GM15510 (cell line): Measurements from ENCODE around the gene PPP3R2.

Experiments used
- POLR2A ChIP-seq: IDR thresholded peaks from 3 replicates; pipeline ENCODE4 v1.6.1; 2011; ENCODE audit warnings: borderline replicate concordance; ENCODE audit not compliant: insufficient read length; ENCODE audit errors: extremely low read depth

The PPP3R2 gene

GRCh38 chr9:101601904-101602765 is 7.4 kb upstream of the PPP3R2 start:
- no peak for TF ChIP-seq POLR2A

DNA sequence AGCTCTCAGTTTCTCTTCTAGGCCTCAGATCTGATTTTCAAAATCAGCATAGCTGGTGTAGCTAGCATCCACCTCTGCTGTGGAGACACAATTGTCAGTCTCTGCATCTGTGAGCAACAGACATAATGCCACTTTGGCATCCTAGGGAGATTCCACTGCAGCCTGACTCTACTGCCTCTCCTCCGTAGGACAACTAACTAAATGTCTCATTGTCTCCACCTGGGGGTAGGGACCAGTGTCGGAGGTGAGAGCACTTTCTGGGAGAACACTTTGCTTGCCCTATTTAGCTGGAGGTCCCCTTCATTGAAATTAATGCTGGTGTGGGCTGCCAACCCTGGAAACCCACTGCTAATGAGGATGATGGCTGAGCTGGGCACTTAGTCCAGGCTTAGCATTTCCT is 1.4 kb downstream of the PPP3R2 start:
- no peak for TF ChIP-seq POLR2A

GRCh38 chr9:101592788-101593187 is 2.0 kb downstream of the PPP3R2 start:
- TF ChIP-seq POLR2A, result no peak

GRCh38 chr9:101591787-101592446 is 2.9 kb downstream of the PPP3R2 start:
- TF ChIP-seq POLR2A, result no peak

DNA sequence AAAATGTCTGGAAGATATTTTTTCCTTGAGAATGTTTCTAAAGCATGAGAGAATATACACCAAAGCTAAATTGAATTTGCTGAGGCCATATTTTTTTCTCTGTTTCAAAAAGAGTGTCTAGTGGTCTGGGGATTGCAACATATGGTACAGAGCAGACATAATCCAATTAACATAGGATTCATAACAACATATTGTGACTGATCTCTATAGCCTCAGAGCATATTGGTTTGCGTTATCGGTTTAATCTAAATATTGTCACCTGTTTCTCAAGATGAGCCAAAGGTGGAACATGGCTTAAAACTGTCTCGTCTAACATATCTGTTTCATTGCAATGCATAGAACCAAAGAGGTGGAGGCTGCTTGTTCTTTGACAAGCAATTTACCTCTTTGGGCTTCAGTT is 3.9 kb downstream of the PPP3R2 start:
- no peak for TF ChIP-seq POLR2A

- TF ChIP-seq POLR2A, result no peak
Observed at GRCh38 chr9:101587332-101588043, 7.3 kb downstream of the PPP3R2 start.

DNA sequence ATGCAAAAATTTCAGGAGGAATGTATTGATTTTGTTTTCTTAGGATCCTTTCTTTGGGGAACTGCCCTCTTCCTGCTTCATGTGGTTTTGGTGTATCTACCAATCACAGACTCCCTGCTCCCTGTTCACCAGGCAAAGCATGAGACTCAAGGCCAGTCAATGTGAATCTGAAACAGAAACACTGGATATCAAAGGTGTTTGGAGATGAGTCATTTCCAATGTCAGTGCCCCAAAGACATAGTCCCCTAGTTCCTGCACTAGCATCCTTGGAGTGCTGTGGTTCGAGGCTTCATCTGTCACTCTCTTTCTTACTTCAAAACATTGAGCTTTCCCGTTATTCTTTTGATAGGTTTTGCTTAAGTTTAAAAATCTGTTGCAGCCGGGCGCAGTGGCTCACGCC is 8.1 kb downstream of the PPP3R2 start:
- TF ChIP-seq POLR2A, result no peak

DNA sequence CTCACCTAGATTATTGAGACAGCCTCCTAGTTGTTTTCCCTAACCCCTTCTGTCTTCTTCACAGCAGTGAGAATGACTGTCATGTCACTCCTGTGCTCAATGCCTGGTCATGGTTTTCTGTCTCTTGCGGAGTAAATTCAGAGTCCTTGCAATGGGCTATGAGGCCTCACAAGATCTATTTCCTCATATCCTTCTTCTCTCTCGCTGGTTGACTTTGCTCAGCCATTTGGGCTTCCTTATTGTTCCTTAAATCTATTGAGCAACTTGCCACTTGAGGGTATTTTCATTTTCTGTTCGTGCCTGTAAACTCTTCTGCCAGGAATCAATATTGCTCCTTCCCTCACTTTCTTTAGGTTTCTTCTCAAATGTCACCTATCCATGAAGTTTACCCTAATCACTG is 9.0 kb downstream of the PPP3R2 start:
- TF ChIP-seq POLR2A, result no peak

DNA sequence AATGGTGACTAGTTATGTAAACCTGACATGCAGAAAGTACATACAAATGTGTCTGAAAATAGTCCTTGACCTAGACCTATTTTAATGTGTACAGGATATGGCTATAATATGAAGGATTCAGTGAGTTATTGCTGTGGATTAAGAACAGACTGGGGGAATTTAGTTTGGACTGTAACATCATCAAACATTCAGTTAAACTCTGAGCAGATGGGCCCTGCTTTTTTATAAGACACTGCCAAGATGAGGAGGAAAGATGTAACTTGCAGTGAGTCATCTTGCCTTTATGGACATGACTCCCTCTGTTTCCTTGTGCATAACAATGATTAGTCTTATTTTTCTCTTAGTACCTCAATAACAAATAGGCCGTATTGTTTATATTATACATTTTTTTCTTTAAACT is 12.2 kb downstream of the PPP3R2 start:
- TF ChIP-seq POLR2A, result no peak

DNA sequence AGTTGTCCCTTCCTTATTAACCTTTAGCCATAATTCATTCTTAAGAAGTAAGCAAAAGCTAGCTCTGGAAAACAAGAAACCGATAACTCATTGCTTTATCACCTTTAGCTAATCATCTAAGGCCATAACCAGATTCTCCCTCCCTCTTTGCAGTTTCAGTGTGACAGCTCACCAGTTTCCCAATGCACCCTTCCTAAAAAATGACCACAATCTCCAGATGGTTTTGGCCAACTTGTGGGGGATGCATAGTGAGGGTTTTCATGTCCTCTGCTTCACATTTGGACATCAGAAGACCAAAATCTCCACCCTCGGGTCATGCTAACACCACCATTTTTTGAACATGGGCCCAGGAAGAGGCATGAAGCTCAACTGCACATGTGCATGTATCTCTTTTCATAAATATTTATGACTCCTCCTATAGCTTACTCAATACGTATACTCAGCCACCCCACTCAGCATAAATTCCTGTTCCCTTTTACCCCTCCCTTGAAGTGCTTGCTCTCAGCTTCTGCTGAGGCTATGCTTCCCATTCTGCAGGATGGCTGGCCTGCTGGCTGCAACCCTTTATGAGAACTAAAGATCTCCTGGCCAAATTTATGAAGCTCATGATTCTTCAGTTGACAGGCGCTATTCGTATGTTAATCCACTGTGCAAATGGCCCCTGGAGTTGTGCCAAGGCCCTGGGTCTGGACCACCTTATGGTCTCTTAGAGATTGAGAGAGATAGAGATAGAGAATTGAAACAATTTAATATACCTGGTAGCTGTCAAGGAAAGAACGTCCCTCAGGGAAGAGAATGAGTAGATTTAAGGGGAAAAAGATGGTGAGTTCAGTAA is 14.8 kb downstream of the PPP3R2 start:
- no peak for TF ChIP-seq POLR2A

- TF ChIP-seq POLR2A, result no peak
Observed at GRCh38 chr9:101578378-101578777, 16.4 kb downstream of the PPP3R2 start.

DNA sequence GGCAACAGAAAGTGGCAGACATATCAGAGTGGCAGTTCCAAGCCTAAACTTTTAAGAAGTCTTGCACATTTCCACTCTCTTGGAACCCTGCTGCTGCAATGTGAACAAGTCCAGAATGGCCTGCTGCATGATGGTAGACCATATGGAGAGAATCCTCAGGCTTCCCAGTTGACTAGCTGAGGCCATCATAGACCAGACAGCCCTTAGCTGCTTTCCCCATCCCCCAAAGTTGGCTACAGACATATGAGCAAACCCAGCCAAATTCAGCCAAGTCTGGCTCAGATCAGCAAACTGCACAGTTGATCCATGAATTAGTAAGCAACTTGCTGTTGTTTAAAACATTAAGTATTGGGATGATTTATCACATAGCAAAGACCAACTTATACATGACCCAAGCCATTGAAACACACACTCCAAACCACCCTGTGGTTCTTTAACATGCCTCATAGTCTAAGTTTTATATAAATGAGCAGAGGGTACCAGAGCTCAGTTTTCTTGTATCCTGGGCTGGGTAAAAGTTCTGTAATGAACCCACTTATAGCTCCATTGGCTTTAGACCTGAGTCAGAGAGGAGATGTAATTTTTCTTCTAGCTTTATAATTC is 19.9 kb downstream of the PPP3R2 start:
- TF ChIP-seq POLR2A, result no peak

- no peak for TF ChIP-seq POLR2A
Observed at GRCh38 chr9:101572316-101572715, 22.5 kb downstream of the PPP3R2 start.

GRCh38 chr9:101571114-101571513 is 23.7 kb downstream of the PPP3R2 start:
- no peak for TF ChIP-seq POLR2A

GRCh38 chr9:101569741-101570501 is 24.8 kb downstream of the PPP3R2 start:
- TF ChIP-seq POLR2A, result no peak
